HepG2 (cell line): ENCODE results near the gene SUPT4H1. TPM values are rescaled to one million over a fixed set of nuclear protein-coding genes. Genes with fewer than 3 reads are reported as not detected.
A peak's percentile ranks its signal among the peaks of the same experiment; 100 is the strongest.

Experiments
- ATF5 ChIP-seq: sonication (generic); formaldehyde crosslinking; IDR thresholded peaks from 2 replicates; pipeline ENCODE4 v1.4.0; 2020; ENCODE audit warnings: mild to moderate bottlenecking, low read depth, missing genetic modification reagents
- CBX1 ChIP-seq: IDR thresholded peaks from one replicate; pipeline ENCODE4 v1.6.1; 2016; ENCODE audit warnings: antibody characterized with exemption, low read depth
- DBP ChIP-seq: sonication (generic); formaldehyde crosslinking; IDR thresholded peaks from 2 replicates; pipeline ENCODE4 v1.4.0; 2020; ENCODE audit warnings: missing genetic modification reagents; ENCODE audit errors: not compliant biosample characterization
- FOXO4 ChIP-seq: sonication (generic); formaldehyde crosslinking; conservative IDR thresholded peaks from 2 replicates; pipeline ENCODE4 v1.8.1; 2023; ENCODE audit warnings: missing genetic modification reagents
- GMEB2 ChIP-seq: IDR thresholded peaks from 2 replicates; pipeline ENCODE4 v1.6.1; 2016; ENCODE audit warnings: missing biosample characterization, missing genetic modification reagents, low read depth
- KAT8 ChIP-seq: IDR thresholded peaks from 2 replicates; pipeline ENCODE4 v1.6.1; 2016; ENCODE audit warnings: missing genetic modification reagents, missing compliant biosample characterization
- MIER3 ChIP-seq: IDR thresholded peaks from 2 replicates; pipeline ENCODE4 v1.6.1; 2016; ENCODE audit warnings: missing compliant biosample characterization, borderline replicate concordance
- NAIF1 ChIP-seq: sonication (generic); formaldehyde crosslinking; IDR thresholded peaks from 2 replicates; pipeline ENCODE4 v1.5.0; 2020; ENCODE audit warnings: mild to moderate bottlenecking, missing genetic modification reagents, borderline replicate concordance
- NPAS2 ChIP-seq: sonication (generic); formaldehyde crosslinking; IDR thresholded peaks from 2 replicates; pipeline ENCODE4 v1.8.0; 2022; ENCODE audit warnings: mild to moderate bottlenecking, missing genetic modification reagents, borderline replicate concordance
- NR2F6 ChIP-seq, 2 experiments: IDR thresholded peaks; 2 replicates each; pipeline ENCODE4 v1.6.1; 2016; ENCODE audit warnings: antibody characterized with exemption in 1 of 2, mild to moderate bottlenecking in 1 of 2
- PAWR ChIP-seq: sonication (generic); formaldehyde crosslinking; IDR thresholded peaks from 2 replicates; pipeline ENCODE4 v1.4.0; 2020; ENCODE audit warnings: missing genetic modification reagents, mild to moderate bottlenecking, borderline replicate concordance
- PRDM10 ChIP-seq: sonication (generic); formaldehyde crosslinking; IDR thresholded peaks from 2 replicates; pipeline ENCODE4 v1.4.0; 2020; ENCODE audit warnings: low read depth, missing genetic modification reagents
- RBM22 ChIP-seq: fragments of 200-400 bp; formaldehyde crosslinking; optimal IDR thresholded peaks from 2 replicates; pipeline ENCODE3; 2017; ENCODE audit warnings: mild to moderate bottlenecking, low read length, moderate library complexity
- RFX1 ChIP-seq: fragments of 450-650 bp; IDR thresholded peaks from 2 replicates; pipeline ENCODE4 v1.6.1; 2017
- RFX5 ChIP-seq: IDR thresholded peaks from 2 replicates; pipeline ENCODE4 v1.6.1; 2011; ENCODE audit warnings: low read depth, low read length, improper control_type of control experiment
- TARDBP ChIP-seq: sonication (generic); formaldehyde crosslinking; IDR thresholded peaks from 2 replicates; pipeline ENCODE4 v1.8.0; 2022; ENCODE audit warnings: mild to moderate bottlenecking, missing genetic modification reagents
- TIGD3 ChIP-seq: sonication (generic); formaldehyde crosslinking; IDR thresholded peaks from 2 replicates; pipeline ENCODE4 v1.5.1; 2020; ENCODE audit warnings: mild to moderate bottlenecking, missing genetic modification reagents, borderline replicate concordance
- ZNF580 ChIP-seq: IDR thresholded peaks from 2 replicates; pipeline ENCODE4 v1.6.1; 2016; ENCODE audit warnings: low read depth, borderline replicate concordance
- ZNF775 ChIP-seq: sonication (generic); formaldehyde crosslinking; IDR thresholded peaks from 2 replicates; pipeline ENCODE4 v1.4.0; 2020; ENCODE audit warnings: missing genetic modification reagents, mild to moderate bottlenecking, moderate library complexity, borderline replicate concordance
- polyA plus RNA-seq, 8 experiments: library from polyadenylated mRNA; depleted of rRNA in 3 of 8; stranded (reverse) in 7 of 8; unstranded in 1 of 8; fragments of >200 nt; fragmentation: Illumina TruSeq in 4 of 8; extraction: Trizol in 4 of 8; gene quantifications; 2 replicates each; pipeline versions ENCODE4 v1.2.1 to v1.2.3, GENCODE V29; 2011 to 2016; ENCODE audit warnings: low read depth in 4 of 8, missing spikeins in 1 of 8, mixed read lengths in 1 of 8; ENCODE audit not compliant: insufficient read depth in 1 of 8
- total RNA-seq, 5 experiments: library from RNA; depleted of rRNA; stranded (reverse); fragments of >200 nt; fragmentation: Illumina TruSeq; extraction: Trizol; gene quantifications; 2 replicates each; pipeline ENCODE4 v1.2.3, GENCODE V29; 2016; ENCODE audit warnings: low read depth in 1 of 5

Gene SUPT4H1
- total and polyA plus RNA-seq, 2 of the 13 experiments (the other 11 are each of a cell fraction or from before 2014, with no cell fraction given), result 155 to 244 TPM

GRCh38 chr17:58383892-58384462 is 32.0 kb upstream of the SUPT4H1 start (continued):
- TF ChIP-seq FOXO4 (CRISPR knock-in tag) (peak; percentile 76; the same call in 1 of the 2 replicates), ATF5 (CRISPR knock-in tag) (no peak), RBM22 (no peak), CBX1 (no peak), NPAS2 (no peak), KAT8 (CRISPR knock-in tag) (no peak; the same call in 1 of the 2 replicates), PRDM10 (CRISPR knock-in tag) (peak; percentile 86), NR2F6 (IDR thresholded peaks at IDR 0.05) (peak; percentile 70; the same call in 1 of the 2 replicates), NR2F6 (CRISPR knock-in tag; IDR thresholded peaks at IDR 0.05) (no peak), ZNF775 (CRISPR knock-in tag) (no peak), ZNF580 (0 out of 2 replicates have a peak, but pooled peaks have one; percentile 1), DBP (no peak), TARDBP (CRISPR knock-in tag) (no peak), RFX5 (no peak), PAWR (CRISPR knock-in tag) (no peak), GMEB2 (CRISPR knock-in tag) (no peak; the same call in 1 of the 2 replicates), TIGD3 (no peak), RFX1 (no peak), MIER3 (CRISPR knock-in tag) (peak; percentile 5; the same call in 1 of the 2 replicates), NAIF1 (CRISPR knock-in tag) (no peak)
